KMS-11 (cell line): ENCODE results near the gene MINK1.

Experiments used
- H2AFZ ChIP-seq: fragments of 200-600 bp; sonication (generic); 2 replicates; pipeline ENCODE4 v1.6.1; 2016; ENCODE audit warnings: antibody characterized with exemption, mixed run types, low read depth
- H3K27ac ChIP-seq: fragments of 200-600 bp; sonication (generic); 2 replicates; pipeline ENCODE4 v1.6.1; 2016; ENCODE audit warnings: mild to moderate bottlenecking, mixed run types
- H3K27me3 ChIP-seq: fragments of 200-600 bp; sonication (generic); 2 replicates; pipeline ENCODE4 v1.6.1; 2017; ENCODE audit warnings: mild to moderate bottlenecking, low read depth, mixed run types, moderate library complexity; ENCODE audit not compliant: insufficient read depth
- H3K36me3 ChIP-seq: fragments of 200-600 bp; sonication (generic); 2 replicates; pipeline ENCODE4 v1.6.1; 2017; ENCODE audit warnings: mild to moderate bottlenecking, mixed run types; ENCODE audit not compliant: insufficient read depth
- H3K4me1 ChIP-seq: fragments of 200-600 bp; sonication (generic); 2 replicates; pipeline ENCODE4 v1.6.1; 2016; ENCODE audit warnings: mild to moderate bottlenecking, low read depth, mixed run types; ENCODE audit not compliant: poor library complexity, severe bottlenecking
- H3K4me2 ChIP-seq: fragments of 200-600 bp; sonication (generic); 2 replicates; pipeline ENCODE4 v1.7.0; 2016; ENCODE audit warnings: mild to moderate bottlenecking, mixed run types
- H3K4me3 ChIP-seq: fragments of 200-600 bp; sonication (generic); IDR thresholded peaks from 2 replicates; pipeline ENCODE4 v1.6.1; 2017; ENCODE audit warnings: low read depth, low read length, mixed read lengths; ENCODE audit not compliant: insufficient read depth
- H3K79me2 ChIP-seq: fragments of 200-600 bp; sonication (generic); 2 replicates; pipeline ENCODE4 v1.6.1; 2016; ENCODE audit warnings: low read depth, mixed run types; ENCODE audit not compliant: insufficient read depth
- H3K9ac ChIP-seq: fragments of 200-600 bp; sonication (generic); 2 replicates; pipeline ENCODE4 v1.6.1; 2016; ENCODE audit warnings: mild to moderate bottlenecking, mixed run types
- H4K20me1 ChIP-seq: fragments of 200-600 bp; sonication (generic); 2 replicates; pipeline ENCODE4 v1.6.1; 2016; ENCODE audit warnings: mild to moderate bottlenecking, mixed run types; ENCODE audit not compliant: insufficient read depth
- TF ChIP-seq, protein P1 (sequence below): fragments of 200-600 bp; sonication (generic); conservative IDR thresholded peaks from 2 replicates; pipeline ENCODE4 v1.6.1; 2017; ENCODE audit warnings: low read depth, mild to moderate bottlenecking, antibody characterized with exemption, low read length, moderate library complexity, mixed read lengths

Gene MINK1

GRCh38 chr17:4942760-4943508 lies 109.8 kb downstream of the MINK1 start:
- no peak overlapping the region for H3K9ac ChIP-seq
- no peaks in the 10 kb centered on the region for H3K4me1 ChIP-seq
- no peaks in the 10 kb centered on the region for H3K36me3 ChIP-seq
- peaks cover 8% of the 10 kb centered on the region; the same call in 1 of the 2 replicates for H3K79me2 ChIP-seq
- H4K20me1 ChIP-seq = no peaks in the 10 kb centered on the region
- no peaks in the 10 kb centered on the region for H3K27me3 ChIP-seq
- no peak overlapping the region for H3K4me2 ChIP-seq
- TF ChIP-seq, protein P1, sequence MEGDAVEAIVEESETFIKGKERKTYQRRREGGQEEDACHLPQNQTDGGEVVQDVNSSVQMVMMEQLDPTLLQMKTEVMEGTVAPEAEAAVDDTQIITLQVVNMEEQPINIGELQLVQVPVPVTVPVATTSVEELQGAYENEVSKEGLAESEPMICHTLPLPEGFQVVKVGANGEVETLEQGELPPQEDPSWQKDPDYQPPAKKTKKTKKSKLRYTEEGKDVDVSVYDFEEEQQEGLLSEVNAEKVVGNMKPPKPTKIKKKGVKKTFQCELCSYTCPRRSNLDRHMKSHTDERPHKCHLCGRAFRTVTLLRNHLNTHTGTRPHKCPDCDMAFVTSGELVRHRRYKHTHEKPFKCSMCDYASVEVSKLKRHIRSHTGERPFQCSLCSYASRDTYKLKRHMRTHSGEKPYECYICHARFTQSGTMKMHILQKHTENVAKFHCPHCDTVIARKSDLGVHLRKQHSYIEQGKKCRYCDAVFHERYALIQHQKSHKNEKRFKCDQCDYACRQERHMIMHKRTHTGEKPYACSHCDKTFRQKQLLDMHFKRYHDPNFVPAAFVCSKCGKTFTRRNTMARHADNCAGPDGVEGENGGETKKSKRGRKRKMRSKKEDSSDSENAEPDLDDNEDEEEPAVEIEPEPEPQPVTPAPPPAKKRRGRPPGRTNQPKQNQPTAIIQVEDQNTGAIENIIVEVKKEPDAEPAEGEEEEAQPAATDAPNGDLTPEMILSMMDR = no peak
- H3K4me3 ChIP-seq = no peak overlapping the region
- no peak overlapping the region for H3K27ac ChIP-seq
- no peak overlapping the region for H2AFZ ChIP-seq

GRCh38 chr17:4944163-4944553 lies 111.0 kb downstream of the MINK1 start:
- no peak overlapping the region for H3K27ac ChIP-seq
- no peak overlapping the region for H3K4me3 ChIP-seq
- peaks cover 8% of the 10 kb centered on the region; the same call in 1 of the 2 replicates for H3K79me2 ChIP-seq
- no peak overlapping the region for H3K9ac ChIP-seq
- TF ChIP-seq, protein P1 = no peak
- no peak overlapping the region for H3K4me2 ChIP-seq
- no peaks in the 10 kb centered on the region for H3K27me3 ChIP-seq
- no peak overlapping the region for H2AFZ ChIP-seq
- no peaks in the 10 kb centered on the region for H4K20me1 ChIP-seq
- no peaks in the 10 kb centered on the region for H3K36me3 ChIP-seq
- no peaks in the 10 kb centered on the region for H3K4me1 ChIP-seq

GRCh38 chr17:4944554-4945175 lies 111.5 kb downstream of the MINK1 start:
- Histone ChIP-seq H3K4me1 (no peaks in the 10 kb centered on the region), H3K4me2 (no peak overlapping the region), H3K27ac (no peak overlapping the region; the same call in 1 of the 2 replicates), H3K36me3 (no peaks in the 10 kb centered on the region), H3K9ac (no peak overlapping the region), H3K79me2 (peaks cover 8% of the 10 kb centered on the region; the same call in 1 of the 2 replicates), H3K4me3 (no peak overlapping the region), H4K20me1 (no peaks in the 10 kb centered on the region), H2AFZ (no peak overlapping the region), H3K27me3 (no peaks in the 10 kb centered on the region)
- TF ChIP-seq, protein P1 = no peak

- no peaks in the 10 kb centered on the region for H3K27me3 ChIP-seq
- no peak overlapping the region for H2AFZ ChIP-seq
- H3K36me3 ChIP-seq = no peaks in the 10 kb centered on the region
- TF ChIP-seq, protein P1 = no peak
- H4K20me1 ChIP-seq = no peaks in the 10 kb centered on the region
- H3K9ac ChIP-seq = no peak overlapping the region
- no peak overlapping the region; the same call in 1 of the 2 replicates for H3K27ac ChIP-seq
- H3K4me1 ChIP-seq = no peaks in the 10 kb centered on the region
- peaks cover 8% of the 10 kb centered on the region; the same call in 1 of the 2 replicates for H3K79me2 ChIP-seq
- no peak overlapping the region for H3K4me3 ChIP-seq
- no peak overlapping the region for H3K4me2 ChIP-seq
Observed at GRCh38 chr17:4945176-4945943, 112.2 kb downstream of the MINK1 start.
